B cell (primary cell): ENCODE data around the gene CFD.

Source experiments
- EZH2 ChIP-seq: IDR thresholded peaks from 2 replicates; pipeline ENCODE4 v1.6.1; 2012; ENCODE audit warnings: borderline replicate concordance, low read depth, mild to moderate bottlenecking, moderate library complexity, low read length; ENCODE audit not compliant: insufficient read depth, poor library complexity, severe bottlenecking
- TF ChIP-seq, protein P1 (sequence below): fragments of 200-600 bp; IDR thresholded peaks from one replicate; pipeline ENCODE4 v1.8.0; 2022; ENCODE audit warnings: antibody characterized with exemption, mild to moderate bottlenecking

DNA sequence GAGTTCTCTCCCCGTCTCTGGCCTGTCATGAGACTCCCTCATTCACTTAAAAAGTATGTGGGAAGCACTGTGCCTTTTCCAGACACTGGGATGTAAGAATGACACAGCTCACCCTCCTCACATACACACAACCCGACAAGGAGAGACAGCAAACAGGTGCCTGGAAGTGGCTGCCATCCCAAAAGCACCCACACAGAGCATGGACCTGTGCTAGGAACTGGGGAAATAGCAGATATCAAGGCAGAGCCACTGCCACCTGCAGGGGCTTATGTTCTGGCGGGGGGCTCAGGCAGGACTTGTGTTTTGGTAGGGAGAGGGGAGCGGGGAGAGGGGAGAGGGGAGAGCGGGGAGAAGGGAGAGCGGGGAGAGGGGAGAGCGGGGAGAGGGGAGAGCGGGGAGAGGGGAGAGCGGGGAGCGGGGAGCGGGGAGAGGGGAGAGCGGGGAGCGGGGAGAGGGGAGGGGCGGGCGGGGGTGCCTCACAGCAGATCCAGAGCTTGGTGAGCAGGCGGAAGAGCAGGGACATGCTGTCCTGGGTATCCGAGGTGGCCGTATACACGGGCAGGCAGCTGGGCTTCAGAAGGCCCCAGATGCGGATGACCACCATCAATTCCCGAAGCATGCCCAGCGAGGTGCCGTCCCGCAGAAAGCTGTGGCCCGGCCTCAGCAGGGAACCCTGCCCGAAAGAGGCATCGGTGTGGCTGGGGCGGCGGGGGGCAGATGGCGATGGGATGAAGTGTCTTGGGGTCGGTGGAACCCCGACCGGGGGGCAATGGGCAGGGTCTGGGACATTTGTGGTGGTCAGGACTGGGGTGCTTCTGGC, 12.2 kb downstream of the CFD start:
- TF ChIP-seq, protein P1, sequence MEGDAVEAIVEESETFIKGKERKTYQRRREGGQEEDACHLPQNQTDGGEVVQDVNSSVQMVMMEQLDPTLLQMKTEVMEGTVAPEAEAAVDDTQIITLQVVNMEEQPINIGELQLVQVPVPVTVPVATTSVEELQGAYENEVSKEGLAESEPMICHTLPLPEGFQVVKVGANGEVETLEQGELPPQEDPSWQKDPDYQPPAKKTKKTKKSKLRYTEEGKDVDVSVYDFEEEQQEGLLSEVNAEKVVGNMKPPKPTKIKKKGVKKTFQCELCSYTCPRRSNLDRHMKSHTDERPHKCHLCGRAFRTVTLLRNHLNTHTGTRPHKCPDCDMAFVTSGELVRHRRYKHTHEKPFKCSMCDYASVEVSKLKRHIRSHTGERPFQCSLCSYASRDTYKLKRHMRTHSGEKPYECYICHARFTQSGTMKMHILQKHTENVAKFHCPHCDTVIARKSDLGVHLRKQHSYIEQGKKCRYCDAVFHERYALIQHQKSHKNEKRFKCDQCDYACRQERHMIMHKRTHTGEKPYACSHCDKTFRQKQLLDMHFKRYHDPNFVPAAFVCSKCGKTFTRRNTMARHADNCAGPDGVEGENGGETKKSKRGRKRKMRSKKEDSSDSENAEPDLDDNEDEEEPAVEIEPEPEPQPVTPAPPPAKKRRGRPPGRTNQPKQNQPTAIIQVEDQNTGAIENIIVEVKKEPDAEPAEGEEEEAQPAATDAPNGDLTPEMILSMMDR = no peak
- no peak for TF ChIP-seq EZH2
